Measurements from ENCODE around the gene CLRN2. TPM values are rescaled to one million over a fixed set of nuclear protein-coding genes. Genes with fewer than 3 reads are reported as not detected.

CLRN2 gene
- total and polyA plus RNA-seq, 4 donors: 0.19 TPM; not detected in 3

DNA sequence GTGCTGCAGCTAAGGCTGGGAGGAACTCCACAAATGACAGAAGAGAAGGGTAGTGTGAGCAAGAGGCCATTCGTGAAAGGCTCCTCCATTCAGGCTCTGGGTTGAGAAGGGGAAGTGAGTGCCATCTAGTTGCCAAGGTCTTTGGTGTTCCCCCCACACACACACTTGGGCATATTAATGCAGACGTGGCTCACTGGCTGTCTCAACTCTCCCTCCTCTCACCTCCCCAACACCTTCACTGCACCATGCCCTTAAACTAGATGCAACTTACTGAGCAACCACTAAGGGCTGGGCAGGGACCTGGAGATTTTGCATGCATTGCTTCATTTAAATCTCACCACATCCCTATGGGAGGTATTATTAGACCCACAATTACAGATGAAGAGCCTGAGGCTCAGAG lies 8.7 kb downstream of the CLRN2 start:
- WGBS: 46% methylated on average over 2 of the region's 2 CpGs
- no peak for DNase-seq (ENCODE audit: low spot score)

DNA sequence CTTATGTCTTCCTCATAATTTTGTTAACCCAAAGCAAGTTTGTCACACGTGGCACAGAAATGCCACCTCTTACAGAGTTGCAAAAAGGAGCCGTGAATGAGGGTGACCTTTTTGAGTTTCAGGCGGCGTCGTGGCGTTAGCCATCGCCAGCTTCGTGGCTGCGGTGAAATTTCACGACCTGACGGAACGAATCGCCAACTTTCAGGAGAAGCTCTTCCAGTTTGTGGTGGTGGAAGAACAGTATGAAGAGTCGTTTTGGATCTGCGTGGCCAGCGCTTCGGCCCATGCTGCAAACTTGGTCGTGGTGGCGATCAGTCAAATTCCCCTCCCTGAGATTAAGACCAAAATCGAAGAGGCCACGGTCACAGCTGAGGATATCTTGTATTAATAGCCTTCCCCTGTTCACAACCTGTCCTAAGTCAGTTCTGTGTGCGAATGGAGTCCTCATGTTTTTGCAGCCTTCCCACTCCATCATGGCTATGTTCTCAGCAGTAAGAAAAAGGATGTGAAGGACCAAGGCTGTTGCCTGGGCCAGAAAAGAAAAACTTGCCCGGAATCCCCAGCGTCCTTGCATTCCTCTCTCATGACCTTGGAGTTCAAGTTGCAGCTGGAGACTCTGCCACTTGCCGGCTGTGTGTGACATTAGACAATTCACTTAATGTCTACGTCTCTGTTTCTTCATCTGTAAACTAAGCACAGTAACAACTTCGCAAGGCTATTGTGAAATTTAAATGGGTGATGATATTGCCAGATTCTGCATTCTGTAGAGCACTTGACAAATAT lies 11.9 kb downstream of the CLRN2 start:
- H3K27ac ChIP-seq (ENCODE audit: low read depth in 1 of 2, low read length in 2 of 2): no peak overlapping the region
- TF ChIP-seq NR2F2 (IDR thresholded peaks at IDR 0.05): no peak
- TF ChIP-seq JUND (IDR thresholded peaks at IDR 0.05): no peak
- no peak for TF ChIP-seq YY1 (IDR thresholded peaks at IDR 0.05)
- no peak for TF ChIP-seq FOXA1 (IDR thresholded peaks at IDR 0.05)
- no peak for TF ChIP-seq HNF4G (IDR thresholded peaks at IDR 0.05)
- TF ChIP-seq, protein P1, sequence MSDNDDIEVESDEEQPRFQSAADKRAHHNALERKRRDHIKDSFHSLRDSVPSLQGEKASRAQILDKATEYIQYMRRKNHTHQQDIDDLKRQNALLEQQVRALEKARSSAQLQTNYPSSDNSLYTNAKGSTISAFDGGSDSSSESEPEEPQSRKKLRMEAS (IDR thresholded peaks at IDR 0.05): no peak
- TF ChIP-seq, protein P2, sequence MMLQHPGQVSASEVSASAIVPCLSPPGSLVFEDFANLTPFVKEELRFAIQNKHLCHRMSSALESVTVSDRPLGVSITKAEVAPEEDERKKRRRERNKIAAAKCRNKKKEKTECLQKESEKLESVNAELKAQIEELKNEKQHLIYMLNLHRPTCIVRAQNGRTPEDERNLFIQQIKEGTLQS (IDR thresholded peaks at IDR 0.05): no peak
- TF ChIP-seq, protein P3, sequence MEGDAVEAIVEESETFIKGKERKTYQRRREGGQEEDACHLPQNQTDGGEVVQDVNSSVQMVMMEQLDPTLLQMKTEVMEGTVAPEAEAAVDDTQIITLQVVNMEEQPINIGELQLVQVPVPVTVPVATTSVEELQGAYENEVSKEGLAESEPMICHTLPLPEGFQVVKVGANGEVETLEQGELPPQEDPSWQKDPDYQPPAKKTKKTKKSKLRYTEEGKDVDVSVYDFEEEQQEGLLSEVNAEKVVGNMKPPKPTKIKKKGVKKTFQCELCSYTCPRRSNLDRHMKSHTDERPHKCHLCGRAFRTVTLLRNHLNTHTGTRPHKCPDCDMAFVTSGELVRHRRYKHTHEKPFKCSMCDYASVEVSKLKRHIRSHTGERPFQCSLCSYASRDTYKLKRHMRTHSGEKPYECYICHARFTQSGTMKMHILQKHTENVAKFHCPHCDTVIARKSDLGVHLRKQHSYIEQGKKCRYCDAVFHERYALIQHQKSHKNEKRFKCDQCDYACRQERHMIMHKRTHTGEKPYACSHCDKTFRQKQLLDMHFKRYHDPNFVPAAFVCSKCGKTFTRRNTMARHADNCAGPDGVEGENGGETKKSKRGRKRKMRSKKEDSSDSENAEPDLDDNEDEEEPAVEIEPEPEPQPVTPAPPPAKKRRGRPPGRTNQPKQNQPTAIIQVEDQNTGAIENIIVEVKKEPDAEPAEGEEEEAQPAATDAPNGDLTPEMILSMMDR (IDR thresholded peaks at IDR 0.05; ENCODE audit: low read depth, low read length, missing input control): no peak
- TF ChIP-seq SP1 (IDR thresholded peaks at IDR 0.05): no peak
- no peak for TF ChIP-seq FOXA2 (IDR thresholded peaks at IDR 0.05)
- TF ChIP-seq EGR1 (IDR thresholded peaks at IDR 0.05; ENCODE audit: low read depth in 2 of 2): no peak
- TF ChIP-seq GABPA (IDR thresholded peaks at IDR 0.05 in 1 of 2, conservative IDR thresholded peaks at IDR 0.05 in 1 of 2): no peak
- TF ChIP-seq TAF1 (conservative IDR thresholded peaks at IDR 0.05): no peak
- TF ChIP-seq RAD21 (IDR thresholded peaks at IDR 0.05): no peak

More for the DNA sequence above, 8.7 kb downstream of the CLRN2 start:
- Histone ChIP-seq H3K9me3 (ENCODE audit: control insufficient read depth in 4 of 4, low read length in 3 of 4) (no peaks in the 10 kb centered on the region), H3K27me3 (ENCODE audit: control insufficient read depth in 4 of 4, insufficient read depth in 4 of 4, low read length in 3 of 4) (no peaks in the 10 kb centered on the region), H3K27ac (ENCODE audit: low read depth in 1 of 2, low read length in 2 of 2) (no peak overlapping the region), H3K4me3 (ENCODE audit: low read depth in 1 of 3, low read length in 3 of 3) (no peak overlapping the region), H3K4me1 (ENCODE audit: control insufficient read depth in 4 of 4, insufficient read depth in 4 of 4, low read length in 3 of 4) (no peaks in the 10 kb centered on the region), H3K36me3 (ENCODE audit: control insufficient read depth in 4 of 4, insufficient read depth in 3 of 4, low read depth in 1 of 4, low read length in 3 of 4) (no peaks in the 10 kb centered on the region), H3K9ac (ENCODE audit: low read depth in 1 of 2, low read length in 2 of 2) (no peak overlapping the region)
- TF ChIP-seq NR2F2 (IDR thresholded peaks at IDR 0.05): no peak
- TF ChIP-seq JUND (IDR thresholded peaks at IDR 0.05): no peak
- TF ChIP-seq HNF4G (IDR thresholded peaks at IDR 0.05): no peak
- TF ChIP-seq, protein P4, sequence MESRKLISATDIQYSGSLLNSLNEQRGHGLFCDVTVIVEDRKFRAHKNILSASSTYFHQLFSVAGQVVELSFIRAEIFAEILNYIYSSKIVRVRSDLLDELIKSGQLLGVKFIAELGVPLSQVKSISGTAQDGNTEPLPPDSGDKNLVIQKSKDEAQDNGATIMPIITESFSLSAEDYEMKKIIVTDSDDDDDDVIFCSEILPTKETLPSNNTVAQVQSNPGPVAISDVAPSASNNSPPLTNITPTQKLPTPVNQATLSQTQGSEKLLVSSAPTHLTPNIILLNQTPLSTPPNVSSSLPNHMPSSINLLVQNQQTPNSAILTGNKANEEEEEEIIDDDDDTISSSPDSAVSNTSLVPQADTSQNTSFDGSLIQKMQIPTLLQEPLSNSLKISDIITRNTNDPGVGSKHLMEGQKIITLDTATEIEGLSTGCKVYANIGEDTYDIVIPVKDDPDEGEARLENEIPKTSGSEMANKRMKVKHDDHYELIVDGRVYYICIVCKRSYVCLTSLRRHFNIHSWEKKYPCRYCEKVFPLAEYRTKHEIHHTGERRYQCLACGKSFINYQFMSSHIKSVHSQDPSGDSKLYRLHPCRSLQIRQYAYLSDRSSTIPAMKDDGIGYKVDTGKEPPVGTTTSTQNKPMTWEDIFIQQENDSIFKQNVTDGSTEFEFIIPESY (IDR thresholded peaks at IDR 0.05): no peak
- no peak for TF ChIP-seq FOXA2 (IDR thresholded peaks at IDR 0.05)
- TF ChIP-seq HNF4A (conservative IDR thresholded peaks at IDR 0.05): no peak
- TF ChIP-seq, protein P5, sequence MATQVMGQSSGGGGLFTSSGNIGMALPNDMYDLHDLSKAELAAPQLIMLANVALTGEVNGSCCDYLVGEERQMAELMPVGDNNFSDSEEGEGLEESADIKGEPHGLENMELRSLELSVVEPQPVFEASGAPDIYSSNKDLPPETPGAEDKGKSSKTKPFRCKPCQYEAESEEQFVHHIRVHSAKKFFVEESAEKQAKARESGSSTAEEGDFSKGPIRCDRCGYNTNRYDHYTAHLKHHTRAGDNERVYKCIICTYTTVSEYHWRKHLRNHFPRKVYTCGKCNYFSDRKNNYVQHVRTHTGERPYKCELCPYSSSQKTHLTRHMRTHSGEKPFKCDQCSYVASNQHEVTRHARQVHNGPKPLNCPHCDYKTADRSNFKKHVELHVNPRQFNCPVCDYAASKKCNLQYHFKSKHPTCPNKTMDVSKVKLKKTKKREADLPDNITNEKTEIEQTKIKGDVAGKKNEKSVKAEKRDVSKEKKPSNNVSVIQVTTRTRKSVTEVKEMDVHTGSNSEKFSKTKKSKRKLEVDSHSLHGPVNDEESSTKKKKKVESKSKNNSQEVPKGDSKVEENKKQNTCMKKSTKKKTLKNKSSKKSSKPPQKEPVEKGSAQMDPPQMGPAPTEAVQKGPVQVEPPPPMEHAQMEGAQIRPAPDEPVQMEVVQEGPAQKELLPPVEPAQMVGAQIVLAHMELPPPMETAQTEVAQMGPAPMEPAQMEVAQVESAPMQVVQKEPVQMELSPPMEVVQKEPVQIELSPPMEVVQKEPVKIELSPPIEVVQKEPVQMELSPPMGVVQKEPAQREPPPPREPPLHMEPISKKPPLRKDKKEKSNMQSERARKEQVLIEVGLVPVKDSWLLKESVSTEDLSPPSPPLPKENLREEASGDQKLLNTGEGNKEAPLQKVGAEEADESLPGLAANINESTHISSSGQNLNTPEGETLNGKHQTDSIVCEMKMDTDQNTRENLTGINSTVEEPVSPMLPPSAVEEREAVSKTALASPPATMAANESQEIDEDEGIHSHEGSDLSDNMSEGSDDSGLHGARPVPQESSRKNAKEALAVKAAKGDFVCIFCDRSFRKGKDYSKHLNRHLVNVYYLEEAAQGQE (IDR thresholded peaks at IDR 0.05): no peak
- no peak for TF ChIP-seq EGR1 (IDR thresholded peaks at IDR 0.05; ENCODE audit: low read depth in 2 of 2)
- no peak for TF ChIP-seq RXRA (IDR thresholded peaks at IDR 0.05)
- no peak for TF ChIP-seq TAF1 (conservative IDR thresholded peaks at IDR 0.05)
- TF ChIP-seq, protein P1 (IDR thresholded peaks at IDR 0.05): no peak

More for the DNA sequence above, 11.9 kb downstream of the CLRN2 start:
- Histone ChIP-seq H3K9ac (ENCODE audit: low read depth in 1 of 2, low read length in 2 of 2) (no peak overlapping the region), H3K4me3 (ENCODE audit: low read depth in 1 of 3, low read length in 3 of 3) (no peak overlapping the region), H3K27me3 (ENCODE audit: control insufficient read depth in 4 of 4, insufficient read depth in 4 of 4, low read length in 3 of 4) (no peaks in the 10 kb centered on the region), H3K9me3 (ENCODE audit: control insufficient read depth in 4 of 4, low read length in 3 of 4) (no peaks in the 10 kb centered on the region), H3K4me1 (ENCODE audit: control insufficient read depth in 4 of 4, insufficient read depth in 4 of 4, low read length in 3 of 4) (peaks cover 0 to 3% (median under 1%) of the 10 kb centered on the region in 4 donors), H3K36me3 (ENCODE audit: control insufficient read depth in 4 of 4, insufficient read depth in 3 of 4, low read depth in 1 of 4, low read length in 3 of 4) (no peaks in the 10 kb centered on the region)
- no peak for DNase-seq (ENCODE audit: low spot score)
- WGBS: 89% methylated on average over 27 of the region's 27 CpGs

Data from liver (tissue), 9 donors.